A673 (cell line): ENCODE results near the gene AGRN. TPM values are rescaled to one million over a fixed set of nuclear protein-coding genes. Genes with fewer than 3 reads are reported as not detected.

Experiments
- BruUV-seq: library from RNA; stranded (reverse); fragments of 400-500 nt; replicated peaks from 2 replicates; lab custom pipeline; 2021; lab: Mats Ljungman, UMichigan
- CTCF ChIA-PET: fragments of 300-600 bp; sonication (Branson Sonifier 250); formaldehyde crosslinking; loops from one replicate; lab custom pipeline; 2022; ENCODE audit warnings: antibody characterized with exemption; lab: Charles Lee
- POLR2A ChIA-PET: fragments of 300-600 bp; sonication (Branson Sonifier 250); formaldehyde crosslinking; loops from one replicate; lab custom pipeline; 2022; ENCODE audit warnings: antibody characterized with exemption; ENCODE audit not compliant: low non-redundant PET; lab: Charles Lee
- DNase-seq: peaks from one replicate; pipeline ENCODE4 v3.0.0-alpha.2; 2015; ENCODE audit warnings: low spot score
- H3K27ac ChIP-seq: fragments of 200-600 bp; sonication (generic); 2 replicates; pipeline ENCODE4 v1.5.1; 2016; ENCODE audit warnings: mixed run types, low read depth, mild to moderate bottlenecking, mixed read lengths, antibody characterized with exemption, low read length; ENCODE audit not compliant: poor library complexity, severe bottlenecking
- H3K27me3 ChIP-seq: fragments of 200-600 bp; sonication (generic); replicated peaks from 2 replicates; pipeline ENCODE4 v1.6.1; 2017; ENCODE audit warnings: mixed run types, low read depth, mild to moderate bottlenecking, mixed read lengths, antibody characterized with exemption, low read length; ENCODE audit not compliant: insufficient read depth, poor library complexity
- H3K36me3 ChIP-seq: fragments of 200-600 bp; sonication (generic); 2 replicates; pipeline ENCODE4 v1.6.1; 2016; ENCODE audit warnings: mixed run types, mild to moderate bottlenecking, mixed read lengths, antibody characterized with exemption, low read length; ENCODE audit not compliant: insufficient read depth, poor library complexity, severe bottlenecking
- H3K4me1 ChIP-seq: fragments of 200-600 bp; sonication (generic); 2 replicates; pipeline ENCODE4 v1.6.1; 2017; ENCODE audit warnings: mixed run types, mild to moderate bottlenecking, mixed read lengths, antibody characterized with exemption, low read length; ENCODE audit not compliant: insufficient read depth, poor library complexity, severe bottlenecking
- H3K4me3 ChIP-seq: fragments of 200-600 bp; sonication (generic); 2 replicates; pipeline ENCODE4 v1.5.1; 2016; ENCODE audit warnings: low read depth, mixed run types, mild to moderate bottlenecking, mixed read lengths, low read length; ENCODE audit not compliant: poor library complexity, severe bottlenecking
- H3K9me3 ChIP-seq: fragments of 200-600 bp; sonication (generic); 2 replicates; pipeline ENCODE4 v1.6.1; 2016; ENCODE audit warnings: mixed run types, low read depth, mild to moderate bottlenecking, mixed read lengths, antibody characterized with exemption, low read length; ENCODE audit not compliant: poor library complexity, severe bottlenecking
- EZH2 ChIP-seq: fragments of 200-600 bp; sonication (generic); IDR thresholded peaks from 2 replicates; pipeline ENCODE4 v1.6.1; 2017; ENCODE audit warnings: borderline replicate concordance, low read depth, mild to moderate bottlenecking, mixed read lengths, antibody characterized with exemption, low read length; ENCODE audit not compliant: poor library complexity, severe bottlenecking
- intact Hi-C: fragments of 100-400 bp; cut with micrococcal nuclease; formaldehyde crosslinking; loops from one replicate; pipeline ENCODE4 v1.10.0; 2022; ENCODE audit not compliant: unreplicated experiment
- total RNA-seq: library from RNA; stranded (reverse); gene quantifications from 2 replicates; pipeline ENCODE4 v1.2.3, GENCODE V29; 2021
- TF ChIP-seq, protein P1 (sequence below): fragments of 300-800, 200-600 bp; sonication (generic); conservative IDR thresholded peaks from 2 replicates; pipeline ENCODE4 v1.5.1; 2017; ENCODE audit warnings: low read depth, mild to moderate bottlenecking, antibody characterized with exemption, low read length, moderate library complexity, mixed read lengths

Gene AGRN
- total RNA-seq, 1 experiment from 2014 or later: 151 TPM

GRCh38 chr1:978835-979743 is 40.8 kb upstream of the AGRN start:
- CTCF ChIA-PET: no interaction called here
- no peak for DNase-seq
- BruUV-seq: no TSS peak
- intact Hi-C loops: loop anchor here (5.0 kb wide), 1 partner anchor 112 kb away; no protein-coding TSS in a partner anchor
- Histone ChIP-seq H3K9me3 (no peaks in the 10 kb centered on the region), H3K4me3 (no peak overlapping the region), H3K27ac (no peak overlapping the region), H3K4me1 (peaks cover 8% of the 10 kb centered on the region), H3K27me3 (no peaks in the 10 kb centered on the region), H3K36me3 (no peaks in the 10 kb centered on the region)
- POLR2A ChIA-PET: no interaction called here
- TF ChIP-seq, protein P1, sequence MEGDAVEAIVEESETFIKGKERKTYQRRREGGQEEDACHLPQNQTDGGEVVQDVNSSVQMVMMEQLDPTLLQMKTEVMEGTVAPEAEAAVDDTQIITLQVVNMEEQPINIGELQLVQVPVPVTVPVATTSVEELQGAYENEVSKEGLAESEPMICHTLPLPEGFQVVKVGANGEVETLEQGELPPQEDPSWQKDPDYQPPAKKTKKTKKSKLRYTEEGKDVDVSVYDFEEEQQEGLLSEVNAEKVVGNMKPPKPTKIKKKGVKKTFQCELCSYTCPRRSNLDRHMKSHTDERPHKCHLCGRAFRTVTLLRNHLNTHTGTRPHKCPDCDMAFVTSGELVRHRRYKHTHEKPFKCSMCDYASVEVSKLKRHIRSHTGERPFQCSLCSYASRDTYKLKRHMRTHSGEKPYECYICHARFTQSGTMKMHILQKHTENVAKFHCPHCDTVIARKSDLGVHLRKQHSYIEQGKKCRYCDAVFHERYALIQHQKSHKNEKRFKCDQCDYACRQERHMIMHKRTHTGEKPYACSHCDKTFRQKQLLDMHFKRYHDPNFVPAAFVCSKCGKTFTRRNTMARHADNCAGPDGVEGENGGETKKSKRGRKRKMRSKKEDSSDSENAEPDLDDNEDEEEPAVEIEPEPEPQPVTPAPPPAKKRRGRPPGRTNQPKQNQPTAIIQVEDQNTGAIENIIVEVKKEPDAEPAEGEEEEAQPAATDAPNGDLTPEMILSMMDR: no peak
- TF ChIP-seq EZH2: no peak

DNA sequence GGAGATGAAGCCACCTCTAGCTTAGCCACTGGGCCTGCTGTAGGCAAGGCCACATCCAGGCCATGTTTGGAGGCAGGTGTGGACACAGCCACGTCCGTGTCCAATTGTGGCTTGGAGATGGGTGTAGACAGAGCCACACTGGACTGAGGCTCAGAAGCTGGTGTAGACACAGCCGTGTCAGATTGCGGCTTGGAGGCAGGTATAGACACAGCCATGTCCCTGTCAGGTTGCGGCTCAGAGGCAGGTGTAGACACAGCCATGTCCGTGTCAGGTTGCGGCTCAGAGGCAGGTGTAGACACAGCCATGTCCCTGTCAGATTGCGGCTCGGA is 40.2 kb upstream of the AGRN start:
- POLR2A ChIA-PET: no interaction called here
- no TSS peak for BruUV-seq
- peaks cover 8% of the 10 kb centered on the region for H3K4me1 ChIP-seq
- intact Hi-C loops: loop anchor here (5.0 kb wide), 2 partner anchors 83 to 112 kb away; no protein-coding TSS in a partner anchor
- no peaks in the 10 kb centered on the region for H3K9me3 ChIP-seq
- CTCF ChIA-PET: no interaction called here
- H3K36me3 ChIP-seq: no peaks in the 10 kb centered on the region
- TF ChIP-seq EZH2: no peak
- TF ChIP-seq, protein P1: no peak
- no peak for DNase-seq
- H3K27me3 ChIP-seq: no peaks in the 10 kb centered on the region
- no peak overlapping the region for H3K4me3 ChIP-seq
- H3K27ac ChIP-seq: no peak overlapping the region

GRCh38 chr1:980137-980571 is 39.8 kb upstream of the AGRN start:
- no TSS peak for BruUV-seq
- no peaks in the 10 kb centered on the region for H3K36me3 ChIP-seq
- peaks cover 8% of the 10 kb centered on the region for H3K4me1 ChIP-seq
- no peak overlapping the region for H3K27ac ChIP-seq
- DNase-seq: no peak
- no peaks in the 10 kb centered on the region for H3K27me3 ChIP-seq
- ChIA-PET CTCF (interaction anchor here (0.7 kb wide), 1 partner anchor 40 kb away, joined by 3 read pairs; the partner anchor contains the start of gene AGRN), POLR2A (no interaction called here)
- no peaks in the 10 kb centered on the region for H3K9me3 ChIP-seq
- intact Hi-C loops: loop anchor here (5.0 kb wide), 1 partner anchor 82 kb away; no protein-coding TSS in a partner anchor
- no peak overlapping the region for H3K4me3 ChIP-seq
- TF ChIP-seq, protein P1: no peak
- no peak for TF ChIP-seq EZH2
